SH-SY5Y (cell line): ENCODE data around the gene DCDC1.

Source experiments
- GATA2 ChIP-seq: IDR thresholded peaks from 2 replicates; pipeline ENCODE4 v1.6.1; 2011; ENCODE audit warnings: mild to moderate bottlenecking, low read depth, low read length
- GATA3 ChIP-seq: IDR thresholded peaks from 2 replicates; pipeline ENCODE4 v1.6.1; 2011; ENCODE audit warnings: low read depth, mild to moderate bottlenecking, low read length, moderate library complexity

DNA sequence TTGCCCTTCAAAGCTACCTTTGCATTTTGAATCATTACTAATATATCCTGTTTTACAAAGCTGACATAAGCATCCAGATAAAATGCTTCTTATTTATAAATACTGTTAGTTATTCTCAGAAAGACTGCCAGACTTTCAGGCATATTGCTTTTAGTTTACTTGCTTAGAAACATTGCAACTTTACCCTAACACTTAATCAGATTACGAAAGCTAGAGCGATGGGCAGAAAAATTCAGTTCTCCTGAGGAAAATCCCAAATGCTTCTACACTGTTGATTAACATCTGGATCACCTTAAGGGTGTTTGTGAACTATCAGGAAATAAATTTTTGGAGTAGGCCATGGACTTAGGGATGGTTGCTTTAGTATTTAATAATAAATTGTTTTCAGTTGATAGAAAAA is 493.7 kb downstream of the DCDC1 start:
- TF ChIP-seq GATA2, result no peak
- TF ChIP-seq GATA3, result no peak
